GM23338 (cell line): ENCODE results near the gene FMNL1. TPM values are rescaled to one million over a fixed set of nuclear protein-coding genes. Genes with fewer than 3 reads are reported as not detected.

Source experiments
- ATAC-seq: fragments of 200-7000 bp; cut with Tn5 transposase; 3 replicates; pipeline ENCODE4 v1.9.1; 2020
- DNase-seq: peaks from one replicate; pipeline ENCODE4 v3.0.0-alpha.2; 2015; ENCODE audit warnings: low spot score
- H2AFZ ChIP-seq: fragments of 200-600 bp; sonication (generic); 2 replicates; pipeline ENCODE4 v1.8.0; 2016; ENCODE audit warnings: antibody characterized with exemption, mild to moderate bottlenecking, moderate library complexity
- H3F3A ChIP-seq: fragments of 200-600 bp; sonication (generic); replicated peaks from 2 replicates; pipeline ENCODE4 v1.8.0; 2017; ENCODE audit warnings: antibody characterized with exemption, mixed run types, low read depth
- H3K27ac ChIP-seq: fragments of 200-600 bp; sonication (generic); 2 replicates; pipeline ENCODE4 v1.6.1; 2016; ENCODE audit warnings: low read depth
- H3K27me3 ChIP-seq: fragments of 200-600 bp; sonication (generic); 2 replicates; pipeline ENCODE4 v1.8.0; 2016; ENCODE audit warnings: mild to moderate bottlenecking, mixed run types, moderate library complexity; ENCODE audit not compliant: insufficient read depth
- H3K36me3 ChIP-seq: fragments of 200-600 bp; sonication (generic); 2 replicates; pipeline ENCODE4 v1.8.0; 2016; ENCODE audit warnings: mild to moderate bottlenecking; ENCODE audit not compliant: insufficient read depth
- H3K4me1 ChIP-seq: fragments of 200-600 bp; sonication (generic); 2 replicates; pipeline ENCODE4 v1.8.0; 2016; ENCODE audit warnings: mild to moderate bottlenecking, moderate library complexity; ENCODE audit not compliant: insufficient read depth
- H3K4me2 ChIP-seq: fragments of 200-600 bp; sonication (generic); 2 replicates; pipeline ENCODE4 v1.7.1; 2017; ENCODE audit warnings: mixed run types
- H3K4me3 ChIP-seq: fragments of 200-600 bp; sonication (generic); 2 replicates; pipeline ENCODE4 v1.6.1; 2016; ENCODE audit warnings: mixed run types
- H3K79me2 ChIP-seq: fragments of 200-600 bp; sonication (generic); replicated peaks from 2 replicates; pipeline ENCODE4 v1.8.0; 2017; ENCODE audit warnings: mild to moderate bottlenecking; ENCODE audit not compliant: insufficient read depth
- H3K9me2 ChIP-seq: fragments of 200-600 bp; sonication (generic); 2 replicates; pipeline ENCODE4 v1.8.0; 2017; ENCODE audit not compliant: insufficient read depth
- H4K20me1 ChIP-seq: fragments of 200-600 bp; sonication (generic); replicated peaks from 2 replicates; pipeline ENCODE4 v1.8.0; 2017; ENCODE audit warnings: mild to moderate bottlenecking; ENCODE audit not compliant: insufficient read depth
- H3K27ac Mint-ChIP-seq: 2 replicates; pipeline ENCODE4 v1.8.0; 2020; ENCODE audit warnings: inconsistent platforms, mild to moderate bottlenecking, moderate library complexity, mixed read lengths
- H3K27me3 Mint-ChIP-seq: 3 replicates; pipeline ENCODE4 v1.8.0; 2022; ENCODE audit warnings: low read depth, mild to moderate bottlenecking, moderate library complexity, mixed read lengths, inconsistent platforms; ENCODE audit not compliant: insufficient read depth, poor library complexity
- H3K36me3 Mint-ChIP-seq: 3 replicates; pipeline ENCODE4 v1.8.0; 2021; ENCODE audit warnings: low read depth, mild to moderate bottlenecking, inconsistent platforms, moderate library complexity, mixed read lengths
- H3K4me1 Mint-ChIP-seq: 3 replicates; pipeline ENCODE4 v1.8.0; 2020; ENCODE audit warnings: mild to moderate bottlenecking, inconsistent platforms, mixed read lengths
- H3K4me3 Mint-ChIP-seq: 3 replicates; pipeline ENCODE4 v1.8.0; 2021; ENCODE audit warnings: moderate library complexity, mild to moderate bottlenecking, inconsistent platforms, mixed read lengths
- H3K9me3 Mint-ChIP-seq: 3 replicates; pipeline ENCODE4 v1.8.0; 2020; ENCODE audit warnings: moderate library complexity, mild to moderate bottlenecking, inconsistent platforms, mixed read lengths
- CREB1 ChIP-seq: fragments of 250-450 bp; sonication (Bioruptor Pico); IDR thresholded peaks from 2 replicates; pipeline ENCODE4 v1.5.0; 2020; ENCODE audit warnings: low read depth, mild to moderate bottlenecking, moderate library complexity
- EZH2 ChIP-seq: fragments of 200-600 bp; sonication (generic); IDR thresholded peaks from one replicate; pipeline ENCODE4 v1.8.0; 2017; ENCODE audit warnings: antibody characterized with exemption, mild to moderate bottlenecking, low read depth; ENCODE audit not compliant: unreplicated experiment
- EZH2phosphoT487 ChIP-seq: fragments of 200-600 bp; sonication (generic); IDR thresholded peaks from one replicate; pipeline ENCODE4 v1.8.1; 2018; ENCODE audit warnings: antibody characterized with exemption; ENCODE audit not compliant: unreplicated experiment
- JUNB ChIP-seq: IDR thresholded peaks from one replicate; pipeline ENCODE4 v1.6.1; 2016; ENCODE audit warnings: antibody characterized with exemption; ENCODE audit not compliant: unreplicated experiment
- NANOG ChIP-seq: IDR thresholded peaks from 2 replicates; pipeline ENCODE4 v1.6.1; 2016; ENCODE audit warnings: antibody characterized with exemption, borderline replicate concordance
- POLR2AphosphoS5 ChIP-seq: IDR thresholded peaks from 2 replicates; pipeline ENCODE4 v1.6.1; 2016; ENCODE audit warnings: antibody characterized with exemption, low read depth
- REST ChIP-seq: IDR thresholded peaks from one replicate; pipeline ENCODE4 v1.6.1; 2018; ENCODE audit warnings: antibody characterized with exemption; ENCODE audit not compliant: unreplicated experiment
- STAT1 ChIP-seq: IDR thresholded peaks from one replicate; pipeline ENCODE4 v1.6.1; 2016; ENCODE audit warnings: antibody characterized with exemption; ENCODE audit not compliant: unreplicated experiment
- ZNF114 ChIP-seq: fragments of 250-450 bp; sonication (Bioruptor Pico); IDR thresholded peaks from 2 replicates; pipeline ENCODE4 v1.5.0; 2020; ENCODE audit warnings: mild to moderate bottlenecking, moderate library complexity
- ZNF331 ChIP-seq: fragments of 250-450 bp; sonication (Bioruptor Pico); IDR thresholded peaks from 2 replicates; pipeline ENCODE4 v1.5.0; 2020; ENCODE audit warnings: low read depth, mild to moderate bottlenecking, moderate library complexity
- ZNF462 ChIP-seq: fragments of 250-450 bp; sonication (Bioruptor Pico); IDR thresholded peaks from 2 replicates; pipeline ENCODE4 v1.5.0; 2020; ENCODE audit warnings: mild to moderate bottlenecking, moderate library complexity
- polyA plus RNA-seq: library from polyadenylated mRNA; unstranded; fragments of >200 nt; fragmentation: Nextera tagmentation; extraction: Ambion mirVana; gene quantifications from 2 replicates; pipeline ENCODE4 v1.2.1, GENCODE V29; 2016
- total RNA-seq: library from RNA; depleted of rRNA; stranded (reverse); fragments of >200 nt; shearing (Covaris generic); gene quantifications from 2 replicates; pipeline ENCODE4 v1.2.3, GENCODE V29; 2014
- TF ChIP-seq, protein P1 (sequence below), 2 experiments: fragments of 200-600 bp in 1 of 2; sonication (generic) in 1 of 2; conservative IDR thresholded peaks; 2 replicates each; pipeline versions ENCODE4 v1.5.1 to v1.6.1; 2016 to 2017; ENCODE audit warnings: antibody characterized with exemption in 2 of 2, low read depth in 2 of 2, mild to moderate bottlenecking in 2 of 2, moderate library complexity in 1 of 2
- TF ChIP-seq, protein P2 (sequence below): IDR thresholded peaks from 2 replicates; pipeline ENCODE4 v1.6.1; 2016; ENCODE audit warnings: antibody characterized with exemption

Gene FMNL1
- total and polyA plus RNA-seq, 2 experiments from 2014 or later: 6.6 to 9.3 TPM

GRCh38 chr17:45237686-45238085 lies 16.0 kb downstream of the FMNL1 start:
- Histone ChIP-seq H2AFZ (no peak overlapping the region), H3K4me3 (no peak overlapping the region), H3K27ac (no peak overlapping the region), H3K4me1 (peaks cover 15% of the 10 kb centered on the region), H3F3A (peaks cover 15% of the 10 kb centered on the region; the same call in 1 of the 2 replicates), H3K9me2 (no peaks in the 10 kb centered on the region), H3K79me2 (no peaks in the 10 kb centered on the region), H3K27me3 (peaks cover 50% of the 10 kb centered on the region), H3K36me3 (no peaks in the 10 kb centered on the region), H3K4me2 (no peak overlapping the region), H4K20me1 (no peaks in the 10 kb centered on the region; the same call in 1 of the 2 replicates)
- no peaks in the 10 kb centered on the region; the same call in 2 of the 3 replicates for H3K36me3 Mint-ChIP-seq
- TF ChIP-seq ZNF462 (CRISPR knock-in tag) (no peak), POLR2AphosphoS5 (no peak), EZH2 (no peak), REST (no peak), STAT1 (no peak), ZNF331 (no peak), CREB1 (CRISPR knock-in tag) (no peak), NANOG (no peak), EZH2phosphoT487 (no peak), ZNF114 (CRISPR knock-in tag) (no peak), JUNB (no peak)
- TF ChIP-seq, protein P1, sequence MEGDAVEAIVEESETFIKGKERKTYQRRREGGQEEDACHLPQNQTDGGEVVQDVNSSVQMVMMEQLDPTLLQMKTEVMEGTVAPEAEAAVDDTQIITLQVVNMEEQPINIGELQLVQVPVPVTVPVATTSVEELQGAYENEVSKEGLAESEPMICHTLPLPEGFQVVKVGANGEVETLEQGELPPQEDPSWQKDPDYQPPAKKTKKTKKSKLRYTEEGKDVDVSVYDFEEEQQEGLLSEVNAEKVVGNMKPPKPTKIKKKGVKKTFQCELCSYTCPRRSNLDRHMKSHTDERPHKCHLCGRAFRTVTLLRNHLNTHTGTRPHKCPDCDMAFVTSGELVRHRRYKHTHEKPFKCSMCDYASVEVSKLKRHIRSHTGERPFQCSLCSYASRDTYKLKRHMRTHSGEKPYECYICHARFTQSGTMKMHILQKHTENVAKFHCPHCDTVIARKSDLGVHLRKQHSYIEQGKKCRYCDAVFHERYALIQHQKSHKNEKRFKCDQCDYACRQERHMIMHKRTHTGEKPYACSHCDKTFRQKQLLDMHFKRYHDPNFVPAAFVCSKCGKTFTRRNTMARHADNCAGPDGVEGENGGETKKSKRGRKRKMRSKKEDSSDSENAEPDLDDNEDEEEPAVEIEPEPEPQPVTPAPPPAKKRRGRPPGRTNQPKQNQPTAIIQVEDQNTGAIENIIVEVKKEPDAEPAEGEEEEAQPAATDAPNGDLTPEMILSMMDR (conservative IDR thresholded peaks at IDR 0.05; ENCODE audit: low read depth in 2 of 2): no peak
- TF ChIP-seq, protein P2, sequence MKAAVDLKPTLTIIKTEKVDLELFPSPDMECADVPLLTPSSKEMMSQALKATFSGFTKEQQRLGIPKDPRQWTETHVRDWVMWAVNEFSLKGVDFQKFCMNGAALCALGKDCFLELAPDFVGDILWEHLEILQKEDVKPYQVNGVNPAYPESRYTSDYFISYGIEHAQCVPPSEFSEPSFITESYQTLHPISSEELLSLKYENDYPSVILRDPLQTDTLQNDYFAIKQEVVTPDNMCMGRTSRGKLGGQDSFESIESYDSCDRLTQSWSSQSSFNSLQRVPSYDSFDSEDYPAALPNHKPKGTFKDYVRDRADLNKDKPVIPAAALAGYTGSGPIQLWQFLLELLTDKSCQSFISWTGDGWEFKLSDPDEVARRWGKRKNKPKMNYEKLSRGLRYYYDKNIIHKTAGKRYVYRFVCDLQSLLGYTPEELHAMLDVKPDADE: no peak
- H3K9me3 Mint-ChIP-seq: no peaks in the 10 kb centered on the region; the same call in 2 of the 3 replicates
- no peak overlapping the region for H3K27ac Mint-ChIP-seq
- DNase-seq: no peak
- peaks cover 44% of the 10 kb centered on the region for H3K27me3 Mint-ChIP-seq
- no peak for ATAC-seq
- H3K4me1 Mint-ChIP-seq: peaks cover 27% of the 10 kb centered on the region
- no peak overlapping the region for H3K4me3 Mint-ChIP-seq
